Upper lobe of left lung (tissue), 6 donors: ENCODE measurements around the gene HS6ST1. TPM values are rescaled to one million over a fixed set of nuclear protein-coding genes. Genes with fewer than 3 reads are reported as not detected.

Source experiments
- ATAC-seq, 2 donors: fragments of 200-7000 bp; cut with Tn5 transposase; one replicate each; pipeline ENCODE4 v1.9.1; 2022; ENCODE audit warnings: mild to moderate bottlenecking in 2 of 2, moderate library complexity in 2 of 2; ENCODE audit not compliant: low FRiP score in 2 of 2
- DNase-seq, 2 donors: peaks; one replicate each; pipeline ENCODE4 v3.0.0-alpha.2; 2019 to 2020
- H3K27ac ChIP-seq, 4 donors: fragments of 200-600 bp; sonication (generic); one replicate each; pipeline ENCODE4 v1.5.1; 2016 to 2019
- H3K27me3 ChIP-seq, 4 donors: fragments of 200-600 bp; sonication (generic); one replicate each; pipeline ENCODE4 v1.5.1; 2017 to 2019
- H3K36me3 ChIP-seq, 4 donors: fragments of 200-600 bp; sonication (generic); one replicate each; pipeline ENCODE4 v1.5.1; 2016 to 2019
- H3K4me1 ChIP-seq, 4 donors: fragments of 200-600 bp; sonication (generic); one replicate each; pipeline ENCODE4 v1.5.1; 2018 to 2019
- H3K4me3 ChIP-seq, 4 donors: fragments of 200-600 bp; sonication (generic); one replicate each; pipeline ENCODE4 v1.5.1; 2017 to 2019; ENCODE audit warnings: mild to moderate bottlenecking in 2 of 4, moderate library complexity in 1 of 4
- H3K9me3 ChIP-seq, 4 donors: fragments of 200-600 bp; sonication (generic); one replicate each; pipeline ENCODE4 v1.5.1; 2018 to 2019
- CTCF ChIP-seq, 6 experiments: fragments of 450-650 bp in 4 of 6; fragments of 200-600 bp in 2 of 6; sonication (generic) in 2 of 6; IDR thresholded peaks; one replicate each; pipeline ENCODE4 v1.5.1; 2016 to 2019; ENCODE audit warnings: antibody characterized with exemption in 6 of 6
- EP300 ChIP-seq, 4 donors: sonication (generic); formaldehyde crosslinking; IDR thresholded peaks; one replicate each; pipeline ENCODE4 v1.5.1; 2017; ENCODE audit warnings: antibody characterized with exemption in 4 of 4, control low read depth in 2 of 4
- POLR2A ChIP-seq, 4 donors: fragments of 450-650 bp; IDR thresholded peaks; one replicate each; pipeline ENCODE4 v1.5.1; 2016 to 2017; ENCODE audit warnings: antibody characterized with exemption in 4 of 4, mild to moderate bottlenecking in 2 of 4
- POLR2AphosphoS5 ChIP-seq, 2 donors: sonication (generic); formaldehyde crosslinking; IDR thresholded peaks; one replicate each; pipeline ENCODE4 v1.5.1; 2017; ENCODE audit warnings: antibody characterized with exemption in 2 of 2
- WGBS, 2 donors: methylation state at CpG; one replicate each; pipeline ENCODE4 v1.1.5; 2017 to 2018; 5-methylcytosine and 5-hydroxymethylcytosine counted together
- total RNA-seq, 6 donors: library from RNA; depleted of rRNA in 4 of 6; stranded (reverse); fragments of >200 nt in 4 of 6; gene quantifications; one replicate each; pipeline versions ENCODE4 v1.1.0 to v1.2.1, GENCODE V29; 2016 to 2021
- donor health status: DM: no; HTN: no; CAD: no; lungs with moderate emphysema.
- donor health status: DM: no; HTN: yes; CAD: no; lungs with severe emphysema.

HS6ST1 gene
- total RNA-seq, 6 donors from 2014 or later: 24.0 to 96.8 (median 37.0) TPM

DNA sequence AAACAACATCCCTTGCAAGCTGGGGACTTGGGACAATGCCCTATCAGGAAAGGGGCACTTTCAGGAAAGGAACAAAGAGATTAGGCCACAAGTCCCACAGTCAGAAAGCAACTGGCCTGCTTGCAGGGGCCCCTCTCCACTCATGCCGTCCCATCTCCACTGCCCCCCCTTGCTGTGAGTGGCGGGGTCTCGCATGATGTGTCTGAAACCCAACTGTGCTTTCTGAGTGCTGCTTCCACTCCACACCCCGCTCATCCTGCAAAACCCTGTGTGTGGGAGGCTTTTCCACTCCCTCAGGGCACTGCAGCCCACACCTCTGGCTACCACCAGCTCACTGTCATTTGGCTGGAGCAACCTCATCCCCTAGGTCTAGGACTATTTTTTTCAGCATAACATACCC is 7.9 kb downstream of the HS6ST1 start:
- Histone ChIP-seq H3K27ac (no peak overlapping the region), H3K36me3 (peaks cover 0 to 8% (median 0%) of the 10 kb centered on the region in 4 donors), H3K4me1 (peaks cover 23 to 68% (median 38%) of the 10 kb centered on the region in 4 donors), H3K9me3 (no peaks in the 10 kb centered on the region), H3K4me3 (no peak overlapping the region), H3K27me3 (no peaks in the 10 kb centered on the region)
- ATAC-seq (no peak), DNase-seq (no peak)
- TF ChIP-seq POLR2AphosphoS5 (IDR thresholded peaks at IDR 0.05) (no peak), CTCF (IDR thresholded peaks at IDR 0.05) (no peak), EP300 (IDR thresholded peaks at IDR 0.05) (no peak), POLR2A (IDR thresholded peaks at IDR 0.05) (no peak)
- 67 to 89% methylated on average over 4 of the region's 4 CpGs for WGBS, 2 donors

DNA sequence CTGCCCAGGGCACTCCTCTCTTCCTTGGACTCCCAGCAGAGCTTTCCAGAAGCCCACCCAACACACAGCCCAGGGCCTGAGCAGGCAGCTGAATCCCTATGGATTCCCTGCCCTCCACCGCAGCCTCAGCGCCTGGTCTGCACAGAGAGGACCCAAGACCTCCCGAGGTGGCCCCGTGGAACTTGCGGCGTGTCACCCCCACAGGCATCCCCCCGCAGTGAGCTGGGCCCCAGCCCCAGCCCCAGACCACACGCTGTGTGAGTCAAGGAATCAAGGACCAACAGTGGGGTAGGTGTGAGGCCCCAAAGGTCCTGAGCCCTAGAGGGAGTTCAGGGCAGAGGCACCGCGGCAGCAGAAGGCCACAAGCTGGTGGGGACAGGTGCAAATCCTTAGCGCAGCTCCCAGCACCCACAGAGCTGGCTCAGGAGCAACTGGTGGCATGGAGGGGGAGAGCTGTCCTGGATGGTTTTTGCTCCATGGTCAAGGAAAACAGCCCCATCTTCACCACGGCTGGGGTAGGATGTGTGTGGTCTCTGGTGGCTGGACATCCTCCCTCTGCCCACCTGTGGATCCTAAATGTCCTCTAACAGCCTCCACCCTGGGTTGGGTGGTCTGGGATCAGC is 8.5 kb downstream of the HS6ST1 start:
- no peak for ATAC-seq
- TF ChIP-seq POLR2A (IDR thresholded peaks at IDR 0.05) (no peak), POLR2AphosphoS5 (IDR thresholded peaks at IDR 0.05) (no peak), CTCF (IDR thresholded peaks at IDR 0.05) (no peak), EP300 (IDR thresholded peaks at IDR 0.05) (no peak)
- peaks cover 29 to 68% (median 41%) of the 10 kb centered on the region in 4 donors for H3K4me1 ChIP-seq
- WGBS, 2 donors: 89 to 97% methylated on average over 8 to 12 of the region's 12 CpGs
- no peak overlapping the region for H3K4me3 ChIP-seq
- H3K27me3 ChIP-seq: no peaks in the 10 kb centered on the region
- peak; percentile 11 to 50 for DNase-seq
- H3K27ac ChIP-seq: peak overlapping the region in 1 of 4 donors; percentile 43
- H3K9me3 ChIP-seq: no peaks in the 10 kb centered on the region
- H3K36me3 ChIP-seq: peaks cover 0 to 5% (median 0%) of the 10 kb centered on the region in 4 donors

- Histone ChIP-seq H3K27ac (peak overlapping the region in 2 of 4 donors; percentile 43 to 55), H3K9me3 (no peaks in the 10 kb centered on the region), H3K4me3 (no peak overlapping the region), H3K27me3 (no peaks in the 10 kb centered on the region), H3K36me3 (peaks cover 0 to 4% (median 0%) of the 10 kb centered on the region in 4 donors), H3K4me1 (peaks cover 36 to 68% (median 45%) of the 10 kb centered on the region in 4 donors)
- TF ChIP-seq CTCF (IDR thresholded peaks at IDR 0.05) (no peak), POLR2A (IDR thresholded peaks at IDR 0.05) (no peak), POLR2AphosphoS5 (IDR thresholded peaks at IDR 0.05) (no peak), EP300 (IDR thresholded peaks at IDR 0.05) (no peak)
- no peak for ATAC-seq
- 70 to 74% methylated on average over 8 to 19 of the region's 19 CpGs for WGBS, 2 donors
- peak; percentile 40 to 82 for DNase-seq
Measured at GRCh38 chr2:128309280-128310093, 9.2 kb downstream of the HS6ST1 start.

GRCh38 chr2:128308889-128309279 is 9.8 kb downstream of the HS6ST1 start:
- peak overlapping the region in 2 of 4 donors; percentile 43 to 55 for H3K27ac ChIP-seq
- no peak for ATAC-seq
- no peaks in the 10 kb centered on the region for H3K36me3 ChIP-seq
- no peaks in the 10 kb centered on the region for H3K9me3 ChIP-seq
- 90% methylated on average over 2 of the region's 2 CpGs; no CpG with 5 or more reads in 1 of the 2 donors for WGBS, 2 donors
- peak in 1 of 2 donors; percentile 34 for DNase-seq
- peaks cover 37 to 65% (median 43%) of the 10 kb centered on the region in 4 donors for H3K4me1 ChIP-seq
- TF ChIP-seq POLR2AphosphoS5 (IDR thresholded peaks at IDR 0.05) (no peak), CTCF (IDR thresholded peaks at IDR 0.05) (no peak), EP300 (IDR thresholded peaks at IDR 0.05) (no peak), POLR2A (IDR thresholded peaks at IDR 0.05) (no peak)
- no peak overlapping the region for H3K4me3 ChIP-seq
- no peaks in the 10 kb centered on the region for H3K27me3 ChIP-seq
